DLD1 (cell line): ENCODE data around the gene FTO.
"Not testable (repeated sequence)": the region's sequence is repeated elsewhere in the genome, so short reads cannot be mapped to it uniquely, and the experiment has no call there.

Experiments
- in situ Hi-C: cut with HindIII; loops from 2 replicates; pipeline ENCODE4 v1.10.0; 2017; ENCODE audit warnings: low sequenced_read_pairs

FTO gene

GRCh38 chr16:53821487-53821886 lies 117.5 kb downstream of the FTO start:
- in situ Hi-C loops = no loop called here

GRCh38 chr16:53821957-53822625 lies 118.1 kb downstream of the FTO start:
- in situ Hi-C loops = no loop called here

- in situ Hi-C loops = no loop called here
These were observed 119.1 kb downstream of the FTO start for GRCh38 chr16:53822936-53823529.

- in situ Hi-C loops = no loop called here
These were observed 122.7 kb downstream of the FTO start for GRCh38 chr16:53826658-53827057.

- in situ Hi-C loops = no loop called here
These were observed 123.8 kb downstream of the FTO start for GRCh38 chr16:53827741-53828140.

- in situ Hi-C loops = no loop called here
These were observed 125.3 kb downstream of the FTO start for GRCh38 chr16:53829186-53829747.

GRCh38 chr16:53832896-53833544 lies 129.1 kb downstream of the FTO start:
- in situ Hi-C loops = no loop called here

GRCh38 chr16:53836142-53836541 lies 132.2 kb downstream of the FTO start:
- in situ Hi-C loops = no loop called here

GRCh38 chr16:53836680-53837079 lies 132.7 kb downstream of the FTO start:
- in situ Hi-C loops = no loop called here

- in situ Hi-C loops = no loop called here
These were observed 133.5 kb downstream of the FTO start for GRCh38 chr16:53837426-53837825.

GRCh38 chr16:53839150-53839549 lies 135.2 kb downstream of the FTO start:
- in situ Hi-C loops = no loop called here

GRCh38 chr16:53840456-53840855 lies 136.5 kb downstream of the FTO start:
- in situ Hi-C loops = no loop called here

- in situ Hi-C loops = no loop called here
These were observed 137.9 kb downstream of the FTO start for GRCh38 chr16:53841884-53842283.

- in situ Hi-C loops = no loop called here
These were observed 139.1 kb downstream of the FTO start for GRCh38 chr16:53843084-53843483.

GRCh38 chr16:53844804-53845203 lies 140.8 kb downstream of the FTO start:
- in situ Hi-C loops = no loop called here

- in situ Hi-C loops = not testable (repeated sequence)
These were observed 142.6 kb downstream of the FTO start for GRCh38 chr16:53846549-53846948.

- in situ Hi-C loops = no loop called here
These were observed 143.0 kb downstream of the FTO start for GRCh38 chr16:53846971-53847370.

GRCh38 chr16:53848277-53848942 lies 144.5 kb downstream of the FTO start:
- in situ Hi-C loops = no loop called here

GRCh38 chr16:53848950-53849349 lies 145.0 kb downstream of the FTO start:
- in situ Hi-C loops = no loop called here

- in situ Hi-C loops = no loop called here
These were observed 145.6 kb downstream of the FTO start for GRCh38 chr16:53849585-53849984.

- in situ Hi-C loops = no loop called here
These were observed 146.0 kb downstream of the FTO start for GRCh38 chr16:53849994-53850393.
